B cell (primary cell): ENCODE results near the gene RARRES1. TPM values are rescaled to one million over a fixed set of nuclear protein-coding genes. Genes with fewer than 3 reads are reported as not detected.

ENCODE experiments used
- ATAC-seq: fragments of 200-7000 bp; cut with Tn5 transposase; one replicate; pipeline ENCODE4 v1.10.0; 2021; ENCODE audit warnings: low read depth, mild to moderate bottlenecking, moderate number of reproducible peaks, moderate library complexity
- CTCF ChIA-PET: fragments of 350-600 bp; sonication (Branson Sonifier 250); formaldehyde crosslinking; loops from one replicate; lab custom pipeline; 2021; ENCODE audit warnings: antibody characterized with exemption, inconsistent platforms; lab: Charles Lee
- POLR2A ChIA-PET: fragments of 350-600 bp; sonication (Branson Sonifier 250); formaldehyde crosslinking; loops from one replicate; lab custom pipeline; 2021; ENCODE audit warnings: antibody characterized with exemption; lab: Charles Lee
- DNase-seq: peaks from one replicate; pipeline ENCODE4 v3.0.0; 2013
- H2AFZ ChIP-seq: 2 replicates; pipeline ENCODE4 v1.6.1; 2012; ENCODE audit warnings: mild to moderate bottlenecking, low read depth, low read length; ENCODE audit not compliant: insufficient read depth, poor library complexity, severe bottlenecking
- H3K27ac ChIP-seq, 2 donors: 1 replicate in 1 of 2; 2 replicates in 1 of 2; pipeline ENCODE4 v1.5.1; 2012 to 2013; ENCODE audit warnings: low read length in 2 of 2, mild to moderate bottlenecking in 2 of 2, moderate library complexity in 1 of 2
- H3K27me3 ChIP-seq, 4 experiments: fragments of 200-600 bp in 1 of 4; sonication (generic) in 1 of 4; replicated peaks in 1 of 4; 1 replicate in 2 of 4; 2 replicates in 2 of 4; pipeline versions ENCODE4 v1.6.1 to v1.7.0; 2013 to 2016; ENCODE audit warnings: low read length in 3 of 4, mild to moderate bottlenecking in 2 of 4, mixed read lengths in 1 of 4, moderate library complexity in 1 of 4; ENCODE audit not compliant: insufficient read depth in 4 of 4, control insufficient read depth in 3 of 4; ENCODE audit errors: control extremely low read depth in 1 of 4
- H3K36me3 ChIP-seq, 2 experiments: replicated peaks in 1 of 2; 1 replicate in 1 of 2; 2 replicates in 1 of 2; pipeline versions ENCODE4 v1.6.1 to v1.7.1; 2013; ENCODE audit warnings: low read length in 1 of 2; ENCODE audit not compliant: insufficient read depth in 2 of 2, control insufficient read depth in 1 of 2; ENCODE audit errors: control extremely low read depth in 1 of 2, extremely low read depth in 1 of 2
- H3K4me1 ChIP-seq, 2 donors: fragments of 200-600 bp in 1 of 2; sonication (generic) in 1 of 2; 1 replicate in 1 of 2; 2 replicates in 1 of 2; pipeline versions ENCODE4 v1.5.1 to v1.6.1; 2013 to 2017; ENCODE audit warnings: low read length in 2 of 2; ENCODE audit not compliant: control insufficient read depth in 2 of 2, insufficient read depth in 2 of 2
- H3K4me2 ChIP-seq: replicated peaks from 2 replicates; pipeline ENCODE3; 2012; ENCODE audit warnings: mild to moderate bottlenecking, low read depth, low read length; ENCODE audit not compliant: poor library complexity, severe bottlenecking
- H3K4me3 ChIP-seq, 5 experiments: fragments of 200-600 bp in 1 of 5; sonication (generic) in 1 of 5; 1 replicate in 3 of 5; 2 replicates in 2 of 5; pipeline versions ENCODE4 v1.5.1 to v1.7.0; 2011 to 2016; ENCODE audit warnings: low read length in 4 of 5, mild to moderate bottlenecking in 4 of 5, low read depth in 2 of 5, control low read depth in 1 of 5, moderate library complexity in 1 of 5; ENCODE audit not compliant: insufficient read depth in 1 of 5; ENCODE audit errors: control extremely low read depth in 1 of 5, extremely low read depth in 1 of 5
- H3K79me2 ChIP-seq: fragments of 200-600 bp; sonication (generic); one replicate; pipeline ENCODE4 v1.6.0; 2016; ENCODE audit warnings: low read length; ENCODE audit not compliant: control insufficient read depth, insufficient read depth
- H3K9ac ChIP-seq: fragments of 200-600 bp; sonication (generic); 2 replicates; pipeline ENCODE4 v1.6.1; 2017; ENCODE audit warnings: mild to moderate bottlenecking, low read length, moderate library complexity
- H3K9me3 ChIP-seq, 3 donors: one replicate each; pipeline versions ENCODE4 v1.6.1 to v1.7.1; 2013; ENCODE audit warnings: low read length in 2 of 3; ENCODE audit not compliant: control insufficient read depth in 2 of 3, insufficient read depth in 1 of 3; ENCODE audit errors: control extremely low read depth in 1 of 3
- H4K20me1 ChIP-seq: 2 replicates; pipeline ENCODE4 v1.6.0; 2012; ENCODE audit warnings: mild to moderate bottlenecking, low read length; ENCODE audit not compliant: insufficient read depth, control insufficient read depth, poor library complexity, severe bottlenecking
- H3K27ac Mint-ChIP-seq: one replicate; pipeline ENCODE4 v1.8.0; 2021; ENCODE audit warnings: mixed read lengths
- H3K27me3 Mint-ChIP-seq: one replicate; pipeline ENCODE4 v1.8.0; 2021; ENCODE audit warnings: mixed read lengths
- H3K4me1 Mint-ChIP-seq: one replicate; pipeline ENCODE4 v1.8.0; 2021; ENCODE audit warnings: mixed read lengths
- H3K4me3 Mint-ChIP-seq: one replicate; pipeline ENCODE4 v1.8.0; 2021; ENCODE audit warnings: mixed read lengths
- H3K9me3 Mint-ChIP-seq: one replicate; pipeline ENCODE4 v1.8.0; 2022; ENCODE audit warnings: mixed read lengths; ENCODE audit not compliant: insufficient read depth
- CTCF ChIP-seq: fragments of 200-600 bp; IDR thresholded peaks from one replicate; pipeline ENCODE4 v1.8.0; 2022; ENCODE audit warnings: antibody characterized with exemption, mild to moderate bottlenecking
- EZH2 ChIP-seq: IDR thresholded peaks from 2 replicates; pipeline ENCODE4 v1.6.1; 2012; ENCODE audit warnings: borderline replicate concordance, low read depth, mild to moderate bottlenecking, moderate library complexity, low read length; ENCODE audit not compliant: insufficient read depth, poor library complexity, severe bottlenecking
- WGBS: methylation state at CpG from one replicate; pipeline ENCODE4 v1.1.5; 2013; ENCODE audit warnings: missing lambda C conversion rate; ENCODE audit not compliant: insufficient coverage; 5-methylcytosine and 5-hydroxymethylcytosine counted together
- intact Hi-C: fragments of 100-400 bp; cut with micrococcal nuclease; formaldehyde crosslinking; loops from one replicate; pipeline ENCODE4 v1.10.0; 2022
- polyA plus RNA-seq: library from polyadenylated mRNA; depleted of rRNA; stranded (reverse); fragments of >200 nt; gene quantifications from 2 replicates; pipeline ENCODE4 v1.2.3, GENCODE V29; 2012
- total RNA-seq, 2 donors: library from RNA; stranded (reverse); fragments of 120-200 nt in 1 of 2; gene quantifications; 1 replicate in 1 of 2; 2 replicates in 1 of 2; pipeline versions ENCODE4 v1.2.3 to v1.2.4, GENCODE V29; 2013 to 2022

RARRES1 gene
- total and polyA plus RNA-seq, 2 donors (not counting 1 experiment from before 2014, with no cell fraction given) = not detected

GRCh38 chr3:158770741-158771350 lies 38.6 kb upstream of the RARRES1 start:
- WGBS = 90% methylated on average over 4 of the region's 4 CpGs
- CTCF ChIA-PET = interaction anchor here (1.0 kb wide), 1 partner anchor 20 kb away, joined by 3 read pairs; no protein-coding TSS in a partner anchor
- H3K9me3 ChIP-seq = no peaks in the 10 kb centered on the region
- intact Hi-C loops = no loop called here
- H3K27me3 Mint-ChIP-seq = no peaks in the 10 kb centered on the region
- H3K79me2 ChIP-seq = no peaks in the 10 kb centered on the region
- no peak overlapping the region for H3K4me3 Mint-ChIP-seq
- POLR2A ChIA-PET = no interaction called here
- no peaks in the 10 kb centered on the region for H3K9me3 Mint-ChIP-seq
- no peaks in the 10 kb centered on the region for H4K20me1 ChIP-seq
- H3K4me2 ChIP-seq = no peak overlapping the region
- H3K4me1 Mint-ChIP-seq = no peaks in the 10 kb centered on the region
- no peak for TF ChIP-seq CTCF
- no peak for TF ChIP-seq EZH2
- H3K27me3 ChIP-seq = no peaks in the 10 kb centered on the region
- DNase-seq (no peak), ATAC-seq (no peak)
- H3K9ac ChIP-seq = no peak overlapping the region
- no peaks in the 10 kb centered on the region for H3K36me3 ChIP-seq
- no peak overlapping the region for H2AFZ ChIP-seq
- H3K4me1 ChIP-seq = no peaks in the 10 kb centered on the region
- no peak overlapping the region for H3K4me3 ChIP-seq
- H3K27ac ChIP-seq = no peak overlapping the region
- no peak overlapping the region for H3K27ac Mint-ChIP-seq

- H3K4me3 Mint-ChIP-seq = no peak overlapping the region
- CTCF ChIA-PET = interaction anchor here (1.0 kb wide), 1 partner anchor 21 kb away, joined by 3 read pairs; no protein-coding TSS in a partner anchor
- no peaks in the 10 kb centered on the region for H4K20me1 ChIP-seq
- ATAC-seq = no peak
- no peaks in the 10 kb centered on the region for H3K4me1 ChIP-seq
- TF ChIP-seq EZH2 (no peak), CTCF (no peak)
- H2AFZ ChIP-seq = no peak overlapping the region
- no peak overlapping the region for H3K4me2 ChIP-seq
- no peaks in the 10 kb centered on the region for H3K4me1 Mint-ChIP-seq
- POLR2A ChIA-PET = no interaction called here
- intact Hi-C loops = no loop called here
- 96% methylated on average over 3 of the region's 10 CpGs for WGBS
- no peaks in the 10 kb centered on the region for H3K9me3 Mint-ChIP-seq
- no peak overlapping the region for H3K27ac Mint-ChIP-seq
- H3K27me3 Mint-ChIP-seq = no peaks in the 10 kb centered on the region
- no peak overlapping the region for H3K4me3 ChIP-seq
- H3K27ac ChIP-seq = no peak overlapping the region
- H3K79me2 ChIP-seq = no peaks in the 10 kb centered on the region
- no peaks in the 10 kb centered on the region for H3K9me3 ChIP-seq
- no peak overlapping the region for H3K9ac ChIP-seq
- no peak for DNase-seq
- H3K36me3 ChIP-seq = no peaks in the 10 kb centered on the region
- no peaks in the 10 kb centered on the region for H3K27me3 ChIP-seq
These were observed 37.9 kb upstream of the RARRES1 start for GRCh38 chr3:158769952-158770740.
